ENCODE results near the gene NIN. TPM values are rescaled to one million over a fixed set of nuclear protein-coding genes. Genes with fewer than 3 reads are reported as not detected.

NIN gene
- total and polyA plus RNA-seq, 4 donors = 1.7 to 11.1 (median 4.0) TPM

- H3K27me3 ChIP-seq (ENCODE audit: control insufficient read depth in 4 of 4, insufficient read depth in 4 of 4, low read length in 3 of 4) = no peaks in the 10 kb centered on the region
- no peak overlapping the region for H3K27ac ChIP-seq (ENCODE audit: low read depth in 1 of 2, low read length in 2 of 2)
- TF ChIP-seq, protein P1, sequence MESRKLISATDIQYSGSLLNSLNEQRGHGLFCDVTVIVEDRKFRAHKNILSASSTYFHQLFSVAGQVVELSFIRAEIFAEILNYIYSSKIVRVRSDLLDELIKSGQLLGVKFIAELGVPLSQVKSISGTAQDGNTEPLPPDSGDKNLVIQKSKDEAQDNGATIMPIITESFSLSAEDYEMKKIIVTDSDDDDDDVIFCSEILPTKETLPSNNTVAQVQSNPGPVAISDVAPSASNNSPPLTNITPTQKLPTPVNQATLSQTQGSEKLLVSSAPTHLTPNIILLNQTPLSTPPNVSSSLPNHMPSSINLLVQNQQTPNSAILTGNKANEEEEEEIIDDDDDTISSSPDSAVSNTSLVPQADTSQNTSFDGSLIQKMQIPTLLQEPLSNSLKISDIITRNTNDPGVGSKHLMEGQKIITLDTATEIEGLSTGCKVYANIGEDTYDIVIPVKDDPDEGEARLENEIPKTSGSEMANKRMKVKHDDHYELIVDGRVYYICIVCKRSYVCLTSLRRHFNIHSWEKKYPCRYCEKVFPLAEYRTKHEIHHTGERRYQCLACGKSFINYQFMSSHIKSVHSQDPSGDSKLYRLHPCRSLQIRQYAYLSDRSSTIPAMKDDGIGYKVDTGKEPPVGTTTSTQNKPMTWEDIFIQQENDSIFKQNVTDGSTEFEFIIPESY (IDR thresholded peaks at IDR 0.05) = no peak
- TF ChIP-seq RXRA (IDR thresholded peaks at IDR 0.05) (no peak), NR2F2 (IDR thresholded peaks at IDR 0.05) (no peak), RAD21 (IDR thresholded peaks at IDR 0.05) (no peak), FOXA2 (IDR thresholded peaks at IDR 0.05) (no peak), HNF4G (IDR thresholded peaks at IDR 0.05) (no peak), FOXA1 (IDR thresholded peaks at IDR 0.05) (no peak), REST (IDR thresholded peaks at IDR 0.05) (no peak), TAF1 (conservative IDR thresholded peaks at IDR 0.05) (no peak), EGR1 (IDR thresholded peaks at IDR 0.05; ENCODE audit: low read depth in 2 of 2) (no peak), SP1 (IDR thresholded peaks at IDR 0.05) (no peak), HNF4A (conservative IDR thresholded peaks at IDR 0.05) (no peak), JUND (IDR thresholded peaks at IDR 0.05) (no peak), GABPA (IDR thresholded peaks at IDR 0.05 in 1 of 2, conservative IDR thresholded peaks at IDR 0.05 in 1 of 2) (no peak), YY1 (IDR thresholded peaks at IDR 0.05) (no peak)
- TF ChIP-seq, protein P2, sequence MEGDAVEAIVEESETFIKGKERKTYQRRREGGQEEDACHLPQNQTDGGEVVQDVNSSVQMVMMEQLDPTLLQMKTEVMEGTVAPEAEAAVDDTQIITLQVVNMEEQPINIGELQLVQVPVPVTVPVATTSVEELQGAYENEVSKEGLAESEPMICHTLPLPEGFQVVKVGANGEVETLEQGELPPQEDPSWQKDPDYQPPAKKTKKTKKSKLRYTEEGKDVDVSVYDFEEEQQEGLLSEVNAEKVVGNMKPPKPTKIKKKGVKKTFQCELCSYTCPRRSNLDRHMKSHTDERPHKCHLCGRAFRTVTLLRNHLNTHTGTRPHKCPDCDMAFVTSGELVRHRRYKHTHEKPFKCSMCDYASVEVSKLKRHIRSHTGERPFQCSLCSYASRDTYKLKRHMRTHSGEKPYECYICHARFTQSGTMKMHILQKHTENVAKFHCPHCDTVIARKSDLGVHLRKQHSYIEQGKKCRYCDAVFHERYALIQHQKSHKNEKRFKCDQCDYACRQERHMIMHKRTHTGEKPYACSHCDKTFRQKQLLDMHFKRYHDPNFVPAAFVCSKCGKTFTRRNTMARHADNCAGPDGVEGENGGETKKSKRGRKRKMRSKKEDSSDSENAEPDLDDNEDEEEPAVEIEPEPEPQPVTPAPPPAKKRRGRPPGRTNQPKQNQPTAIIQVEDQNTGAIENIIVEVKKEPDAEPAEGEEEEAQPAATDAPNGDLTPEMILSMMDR (IDR thresholded peaks at IDR 0.05; ENCODE audit: low read depth, low read length, missing input control) = no peak
- TF ChIP-seq, protein P3, sequence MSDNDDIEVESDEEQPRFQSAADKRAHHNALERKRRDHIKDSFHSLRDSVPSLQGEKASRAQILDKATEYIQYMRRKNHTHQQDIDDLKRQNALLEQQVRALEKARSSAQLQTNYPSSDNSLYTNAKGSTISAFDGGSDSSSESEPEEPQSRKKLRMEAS (IDR thresholded peaks at IDR 0.05) = no peak
- TF ChIP-seq, protein P4, sequence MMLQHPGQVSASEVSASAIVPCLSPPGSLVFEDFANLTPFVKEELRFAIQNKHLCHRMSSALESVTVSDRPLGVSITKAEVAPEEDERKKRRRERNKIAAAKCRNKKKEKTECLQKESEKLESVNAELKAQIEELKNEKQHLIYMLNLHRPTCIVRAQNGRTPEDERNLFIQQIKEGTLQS (IDR thresholded peaks at IDR 0.05) = no peak
- no peak overlapping the region for H3K9ac ChIP-seq (ENCODE audit: low read depth in 1 of 2, low read length in 2 of 2)
- DNase-seq (ENCODE audit: low spot score) = no peak
- H3K4me3 ChIP-seq (ENCODE audit: low read depth in 1 of 3, low read length in 3 of 3) = no peak overlapping the region
- H3K36me3 ChIP-seq (ENCODE audit: control insufficient read depth in 4 of 4, insufficient read depth in 3 of 4, low read depth in 1 of 4, low read length in 3 of 4) = no peaks in the 10 kb centered on the region
- no peaks in the 10 kb centered on the region for H3K9me3 ChIP-seq (ENCODE audit: control insufficient read depth in 4 of 4, low read length in 3 of 4)
- 80% methylated on average over 10 of the region's 10 CpGs for WGBS
- H3K4me1 ChIP-seq (ENCODE audit: control insufficient read depth in 4 of 4, insufficient read depth in 4 of 4, low read length in 3 of 4) = peaks cover 0 to 27% (median 12%) of the 10 kb centered on the region in 4 donors
Measured at GRCh38 chr14:50828721-50829488, 2.1 kb downstream of the NIN start.

Data from liver (tissue), 9 donors.